Fibroblast of skin of right quadriceps (primary cell): ENCODE measurements around the gene AMACR.

Experiments
- DNase-seq: peaks from one replicate; pipeline ENCODE4 v3.0.0-alpha.2; 2013

The AMACR gene

DNA sequence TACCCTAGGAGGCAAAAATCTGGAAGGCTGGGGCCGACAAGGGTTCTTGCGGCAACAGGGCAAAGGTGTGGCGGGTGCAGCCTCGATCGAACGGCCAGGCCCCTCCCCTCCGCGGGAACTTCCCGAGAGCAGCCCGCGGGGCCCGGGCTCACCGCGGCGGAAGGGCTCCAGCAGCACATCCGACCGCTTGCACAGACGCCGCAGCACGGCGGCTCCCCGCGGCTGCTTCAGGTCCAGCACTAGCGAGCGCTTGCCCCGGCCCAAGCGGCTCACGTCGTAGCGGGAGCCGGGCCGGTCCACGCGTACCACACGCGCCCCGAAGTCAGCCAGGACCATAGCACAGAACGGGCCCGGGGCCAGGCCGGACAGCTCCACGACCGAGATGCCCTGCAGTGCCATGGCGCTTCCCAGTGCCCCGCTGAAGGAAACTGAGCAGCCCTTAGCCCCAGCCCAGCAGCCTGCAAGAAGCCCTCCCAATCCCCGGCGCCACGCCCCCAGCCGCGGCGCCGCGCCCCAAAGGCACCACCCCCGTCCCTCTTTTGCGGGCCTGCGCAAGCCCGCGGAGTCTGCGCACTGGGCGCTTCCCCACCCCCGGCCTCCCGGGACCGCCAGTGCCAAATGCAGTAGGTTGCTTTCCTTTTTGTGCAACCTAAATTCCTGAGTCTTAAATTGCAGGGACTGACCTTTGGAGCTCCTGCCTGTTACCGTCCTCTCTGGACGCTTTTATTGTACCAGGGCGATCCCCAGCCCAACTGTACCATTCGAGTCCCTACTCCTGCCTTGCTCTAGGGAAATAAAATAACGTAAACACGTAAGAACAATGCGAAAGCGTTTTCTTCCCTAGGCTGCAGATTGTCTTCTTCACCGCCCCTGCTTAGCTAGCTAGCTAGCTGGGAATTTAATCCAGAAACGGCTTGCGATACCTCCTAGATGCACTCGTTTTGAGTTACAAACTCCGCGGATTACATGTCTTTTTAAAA lies at the start of gene AMACR:
TSS of gene AMACR (minus strand) at position 430 of the 980 bp plus-strand sequence. CDS start at position 399, 31 bp downstream.
- peak; percentile 92 for DNase-seq

DNA sequence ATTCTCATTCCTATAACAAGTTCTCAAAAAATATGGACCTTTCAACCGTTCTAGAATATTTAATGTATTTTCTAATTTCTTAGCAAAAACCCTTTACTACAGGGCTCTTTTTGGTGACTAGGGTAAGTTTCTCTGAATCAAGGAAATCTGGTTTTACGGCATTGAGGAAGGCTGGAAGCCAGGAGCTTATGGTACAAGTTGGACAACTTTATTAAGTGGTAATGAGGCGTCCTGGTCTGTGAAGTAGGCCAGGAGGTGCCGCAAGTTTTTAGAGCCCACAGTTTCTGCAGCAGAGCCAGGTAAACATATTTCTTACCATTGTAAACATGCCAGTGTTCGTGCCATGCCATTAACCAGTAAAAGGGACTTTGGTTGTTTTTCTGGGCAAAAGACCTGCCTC lies 49.7 kb upstream of the AMACR start:
- DNase-seq: no peak

DNA sequence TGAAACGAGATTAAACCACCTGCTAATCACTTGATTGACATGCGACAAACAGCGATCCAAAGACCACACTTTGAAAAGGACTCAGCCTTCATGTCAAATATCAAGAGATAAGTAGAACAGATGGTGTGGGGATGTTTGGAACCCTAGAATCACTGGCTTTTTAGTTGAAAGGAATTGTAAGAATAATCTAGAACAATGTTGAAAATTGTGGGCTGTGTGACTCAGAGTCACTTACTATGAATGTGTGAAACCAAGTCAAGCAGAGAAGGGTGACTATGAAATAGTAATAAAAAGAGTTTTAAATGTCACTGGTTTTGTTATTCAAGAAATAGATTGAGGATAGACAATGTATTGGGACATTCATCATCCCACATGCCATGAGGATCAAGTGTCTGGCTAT lies 49.3 kb upstream of the AMACR start:
- no peak for DNase-seq

DNA sequence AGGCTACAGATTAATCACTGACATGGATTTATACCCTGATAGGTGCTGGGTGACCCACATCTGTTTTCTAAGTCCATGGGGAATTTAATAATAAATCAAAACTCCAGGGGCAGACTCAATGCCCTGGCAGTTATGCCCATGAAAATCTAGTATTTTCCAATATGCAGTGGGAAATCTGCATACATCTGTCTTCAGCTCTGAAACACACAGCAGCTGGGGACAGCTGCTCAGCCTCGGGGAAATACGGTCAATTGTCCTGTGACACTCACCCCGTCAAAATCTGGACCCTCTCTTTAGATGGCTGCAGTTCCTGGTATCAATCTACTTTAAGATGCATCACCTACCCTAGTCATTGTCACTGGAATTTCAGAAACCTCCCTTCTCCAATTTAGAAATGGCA lies 47.8 kb upstream of the AMACR start:
- no peak for DNase-seq

GRCh38 chr5:34054400-34054729 lies 46.5 kb upstream of the AMACR start:
- no peak for DNase-seq

DNA sequence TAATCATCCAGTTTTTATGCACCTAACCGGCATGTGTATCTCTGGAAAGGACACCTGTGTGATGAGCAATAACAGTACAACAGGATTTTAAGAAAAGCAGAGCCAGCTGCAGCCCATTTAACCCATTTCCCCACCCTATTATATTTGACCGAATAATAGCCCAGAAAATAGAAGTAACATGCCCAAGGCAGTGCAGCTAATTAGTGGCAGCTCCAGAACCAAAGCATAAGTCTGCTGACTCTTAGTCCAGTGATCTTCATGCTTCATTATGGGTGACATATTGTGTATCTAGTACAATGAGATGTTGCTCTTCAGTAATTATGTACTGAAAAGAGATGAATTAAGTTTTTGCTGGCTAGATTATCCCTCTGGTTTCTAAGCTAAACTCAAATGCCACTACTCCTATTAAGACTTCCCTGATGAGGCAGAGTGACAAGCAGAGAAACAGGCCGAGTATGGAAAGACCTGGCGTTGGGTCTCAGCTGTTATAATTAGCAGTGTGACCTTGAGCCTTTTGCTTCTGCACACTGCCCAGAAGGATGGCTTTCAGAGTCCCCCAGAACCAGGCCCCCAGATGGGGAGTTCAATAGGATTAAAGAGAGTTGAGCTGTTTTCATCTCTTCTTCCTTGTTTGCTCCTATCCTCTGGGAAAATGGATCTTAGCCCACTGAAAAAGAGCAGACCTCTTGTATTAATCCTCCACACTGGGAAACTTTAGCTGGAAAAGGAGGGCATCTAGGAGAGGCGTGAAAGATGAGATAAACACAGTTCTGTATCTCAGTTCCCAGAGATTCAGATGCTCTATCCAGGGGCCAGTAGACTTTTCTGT lies 45.9 kb upstream of the AMACR start:
- no peak for DNase-seq

DNA sequence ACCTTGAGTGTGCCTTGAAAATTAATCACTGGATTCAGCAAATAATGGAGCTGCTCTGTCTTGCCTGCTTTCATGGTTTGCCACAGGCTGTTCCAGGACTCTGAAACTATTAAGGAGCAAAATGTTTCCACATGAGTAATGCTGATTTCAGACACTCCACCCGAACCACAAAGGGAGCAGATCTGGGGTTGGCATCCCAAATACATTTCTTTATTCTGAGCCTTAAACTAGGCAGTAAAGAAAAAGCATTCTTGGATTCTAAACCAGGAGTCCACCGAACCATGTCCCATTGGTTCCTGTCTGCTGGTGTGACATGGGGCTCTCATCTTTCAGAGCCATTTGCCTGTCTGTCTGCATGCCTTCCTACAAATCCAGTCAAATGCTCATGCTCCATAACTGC lies 45.3 kb upstream of the AMACR start:
- DNase-seq: peak; percentile 89

DNA sequence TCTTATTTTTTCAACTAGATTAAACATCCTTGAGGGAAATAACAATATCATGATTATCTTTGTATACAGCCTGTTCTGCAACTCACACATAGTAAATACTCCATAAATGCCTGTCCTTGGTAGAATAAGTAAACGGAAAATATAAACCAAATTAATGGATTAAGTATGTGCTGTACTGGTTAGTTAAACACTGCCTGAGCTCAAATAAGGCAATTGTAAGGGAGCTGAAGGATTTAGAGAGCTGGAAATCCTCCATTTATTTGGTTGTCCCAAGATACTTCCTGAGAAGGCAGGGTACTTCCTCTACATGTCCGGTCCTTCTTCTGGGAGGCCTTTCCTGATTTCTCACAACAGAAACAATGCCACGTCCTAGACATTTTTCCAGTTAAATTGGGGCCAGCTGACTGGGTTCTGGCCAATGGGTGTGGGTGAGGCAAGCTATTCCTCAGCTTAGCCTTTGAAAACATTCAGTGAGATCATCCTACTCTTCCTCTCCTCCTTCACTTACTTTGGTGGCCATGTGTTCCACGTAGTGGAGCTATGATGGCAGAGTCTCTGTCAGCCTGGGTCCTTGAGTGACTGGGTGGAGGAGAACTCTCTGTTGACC lies 43.6 kb upstream of the AMACR start:
- DNase-seq: no peak

- DNase-seq: no peak
Observed at GRCh38 chr5:34047774-34048572, 40.1 kb upstream of the AMACR start.

- no peak for DNase-seq
Observed at GRCh38 chr5:34047143-34047542, 39.3 kb upstream of the AMACR start.

DNA sequence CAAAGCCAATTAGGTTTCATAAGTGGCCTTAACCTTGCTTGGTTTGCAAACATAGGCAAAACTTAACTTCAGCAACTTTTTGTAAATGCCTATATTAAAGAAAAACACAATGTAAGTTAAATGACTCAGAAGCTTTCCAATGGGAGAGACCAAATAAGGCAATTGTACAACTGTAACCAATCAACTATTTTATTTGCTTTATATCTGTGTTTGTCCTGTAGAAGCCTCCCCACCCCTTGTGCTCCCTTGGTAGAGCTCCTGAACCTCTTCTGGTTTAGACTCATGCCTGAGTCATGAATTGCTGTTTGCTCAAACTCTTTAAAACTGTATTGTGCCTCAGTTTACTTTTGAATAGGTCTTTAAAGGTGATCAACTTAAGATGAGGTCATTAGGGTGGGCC lies 38.1 kb upstream of the AMACR start:
- peak; percentile 80 for DNase-seq

DNA sequence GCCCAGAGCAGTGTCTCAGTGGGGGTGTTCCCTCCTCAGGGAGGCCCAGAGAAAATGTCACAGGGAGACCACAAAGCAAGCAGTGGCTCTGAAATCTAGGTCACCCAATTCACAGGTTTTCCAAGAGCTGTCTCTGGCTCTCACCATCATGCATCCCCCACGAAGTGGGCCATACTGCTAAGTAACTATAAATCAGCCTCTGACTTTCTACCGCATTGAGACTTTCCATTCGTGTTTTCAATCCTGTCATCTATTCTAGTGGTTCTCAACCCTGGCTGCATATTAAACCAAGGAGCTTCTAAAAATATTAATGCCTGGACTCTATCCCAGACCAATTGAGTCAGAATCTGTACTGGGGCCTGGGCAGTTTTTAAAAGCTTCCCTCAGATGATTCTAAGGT lies 37.2 kb upstream of the AMACR start:
- no peak for DNase-seq

DNA sequence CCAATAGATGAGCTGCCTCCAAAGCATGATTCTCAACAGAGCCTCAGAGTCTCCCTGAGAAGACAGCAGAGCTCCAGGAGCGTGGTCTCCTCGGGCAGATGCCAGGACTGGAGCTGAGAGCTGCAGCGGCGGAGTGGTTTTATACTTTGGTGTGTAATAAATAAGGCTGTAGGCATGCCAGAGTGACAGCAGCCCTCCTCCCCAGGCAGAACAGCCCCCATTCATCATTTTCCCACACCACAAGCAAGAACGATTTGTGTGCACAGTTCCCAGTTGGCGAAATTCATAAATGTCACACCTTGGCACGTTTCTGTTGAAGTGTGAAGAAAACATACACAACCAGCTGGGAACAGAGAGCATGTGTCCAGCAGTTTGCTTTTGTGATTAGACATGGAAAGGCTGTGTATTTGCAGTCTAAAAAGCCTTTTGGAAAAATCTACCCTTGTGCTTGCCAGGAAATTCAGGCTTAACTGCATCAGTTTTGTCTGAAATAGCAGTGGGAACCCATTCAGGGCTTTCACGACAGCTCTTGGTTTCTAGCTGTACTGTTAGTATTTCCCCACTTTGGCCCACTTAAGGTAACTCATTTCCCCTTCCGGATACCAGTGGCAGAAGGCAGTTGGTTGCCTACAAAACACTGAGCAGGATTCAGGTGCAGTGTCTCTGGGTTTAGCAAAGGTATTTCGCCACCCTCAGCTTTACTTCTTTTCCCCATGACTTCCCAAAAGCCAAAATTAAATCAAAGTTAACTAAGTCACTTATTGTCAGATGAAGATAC lies 35.4 kb upstream of the AMACR start, which contains the start of gene C1QTNF3:
TSS of gene C1QTNF3 (minus strand) at position 115 of the 778 bp plus-strand sequence. CDS start at position 27, 88 bp downstream.
- peak; percentile 39 for DNase-seq

GRCh38 chr5:34042321-34042720 lies 34.5 kb upstream of the AMACR start:
- no peak for DNase-seq

GRCh38 chr5:34041247-34041972 lies 33.6 kb upstream of the AMACR start:
- DNase-seq: no peak

- no peak for DNase-seq
Observed at GRCh38 chr5:34040472-34040871, 32.6 kb upstream of the AMACR start.

- no peak for DNase-seq
Observed at GRCh38 chr5:34039398-34040157, 31.7 kb upstream of the AMACR start.

- no peak for DNase-seq
Observed at GRCh38 chr5:34038838-34039237, 31.0 kb upstream of the AMACR start.

- no peak for DNase-seq
Observed at GRCh38 chr5:34038390-34038789, 30.5 kb upstream of the AMACR start.

DNA sequence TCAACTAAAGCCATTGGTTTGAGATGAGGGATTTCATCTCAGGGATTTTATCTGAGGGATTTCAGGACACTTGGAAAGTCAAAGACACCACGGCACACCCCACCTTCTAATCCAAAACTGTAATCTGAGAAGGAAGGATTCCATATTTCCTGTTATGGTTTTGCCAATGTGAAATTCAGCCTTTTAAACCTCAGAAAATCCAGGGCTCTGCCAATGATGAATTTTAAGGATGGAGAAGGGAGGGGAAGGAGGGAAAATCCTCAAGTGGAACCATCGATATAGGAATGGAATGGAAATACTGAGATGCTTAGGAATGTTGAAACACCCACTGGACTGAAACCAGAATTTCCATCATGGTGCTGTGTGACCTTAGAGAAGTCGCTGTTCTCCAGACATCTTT lies 29.9 kb upstream of the AMACR start:
- DNase-seq: no peak
